HCT116 (cell line): ENCODE data around the gene EPS8. TPM values are rescaled to one million over a fixed set of nuclear protein-coding genes. Genes with fewer than 3 reads are reported as not detected.

Source experiments
- ATAC-seq: fragments of 200-7000 bp; cut with Tn5 transposase; 2 replicates; pipeline ENCODE4 v1.9.1; 2020; ENCODE audit warnings: mild to moderate bottlenecking, moderate library complexity
- BruUV-seq: library from RNA; stranded (reverse); fragments of 400-500 nt; replicated peaks from 2 replicates; lab custom pipeline; 2021; lab: Mats Ljungman, UMichigan
- CTCF ChIA-PET: fragments of 300-600 bp; sonication (Branson Sonifier 250); formaldehyde crosslinking; loops from one replicate; lab custom pipeline; 2021; ENCODE audit warnings: antibody characterized with exemption; lab: Charles Lee
- POLR2A ChIA-PET: fragments of 300-600, 350-600 bp; sonication (Branson Sonifier 250); formaldehyde crosslinking; loops from one replicate; lab custom pipeline; 2021; ENCODE audit warnings: antibody characterized with exemption; lab: Charles Lee
- RAD21 ChIA-PET, 2 experiments: fragments of 300-600 bp; sonication (Branson Sonifier 250); formaldehyde crosslinking; loops; one replicate each; lab custom pipeline; 2023; ENCODE audit warnings: low total read pairs in 2 of 2; ENCODE audit not compliant: uncharacterized antibody in 2 of 2, unreplicated experiment in 2 of 2, low non-redundant PET in 1 of 2; lab: Charles Lee
- DNase-seq: peaks from one replicate; pipeline ENCODE4 v3.0.0-alpha.2; 2010; ENCODE audit warnings: low read depth, low spot score
- H2AFZ ChIP-seq: fragments of 200-600 bp; shearing (Covaris generic), sonication (generic); 2 replicates; pipeline ENCODE4 v1.6.1; 2017; ENCODE audit warnings: low read depth, mixed run types, mixed read lengths, antibody characterized with exemption, low read length; ENCODE audit not compliant: poor library complexity, severe bottlenecking
- H3K27ac ChIP-seq: 2 replicates; pipeline ENCODE4 v1.5.1; 2012; ENCODE audit warnings: low read depth, low read length
- H3K27me3 ChIP-seq: fragments of 200-600 bp; sonication (generic); 2 replicates; pipeline ENCODE4 v1.6.1; 2016; ENCODE audit warnings: mixed run types, low read length, mixed read lengths; ENCODE audit not compliant: insufficient read depth
- H3K36me3 ChIP-seq, 2 experiments: fragments of 200-500 bp in 1 of 2; fragments of 200-600 bp in 1 of 2; sonication (Bioruptor generic) in 1 of 2; sonication (generic) in 1 of 2; 2 replicates each; pipeline versions ENCODE4 v1.5.1 to v1.6.1; 2014 to 2016; ENCODE audit warnings: low read length in 2 of 2, inconsistent platforms in 1 of 2, mixed read lengths in 1 of 2, mixed run types in 1 of 2; ENCODE audit not compliant: insufficient read depth in 2 of 2, control insufficient read depth in 1 of 2
- H3K4me1 ChIP-seq, 2 experiments: fragments of 200-600 bp in 1 of 2; sonication (generic) in 1 of 2; 2 replicates each; pipeline versions ENCODE4 v1.5.1 to v1.6.1; 2012 to 2017; ENCODE audit warnings: low read length in 2 of 2, inconsistent platforms in 1 of 2, mild to moderate bottlenecking in 1 of 2, mixed read lengths in 1 of 2, mixed run types in 1 of 2, moderate library complexity in 1 of 2; ENCODE audit not compliant: insufficient read depth in 2 of 2, control insufficient read depth in 1 of 2
- H3K4me2 ChIP-seq: fragments of 200-600 bp; sonication (generic); 2 replicates; pipeline ENCODE4 v1.6.1; 2017; ENCODE audit warnings: mixed run types, low read length, mixed read lengths
- H3K4me3 ChIP-seq, 2 experiments: fragments of 200-600 bp in 1 of 2; sonication (generic) in 1 of 2; replicated peaks in 1 of 2; 2 replicates each; pipeline ENCODE4 v1.5.1; 2011 to 2016; ENCODE audit warnings: low read length in 2 of 2, control low read depth in 1 of 2, low read depth in 1 of 2, mild to moderate bottlenecking in 1 of 2, mixed read lengths in 1 of 2, mixed run types in 1 of 2
- H3K79me2 ChIP-seq: fragments of 200-600 bp; sonication (generic); 2 replicates; pipeline ENCODE4 v1.6.1; 2017; ENCODE audit warnings: mild to moderate bottlenecking, mixed run types, low read length, moderate library complexity, mixed read lengths; ENCODE audit not compliant: insufficient read depth
- H3K9ac ChIP-seq: fragments of 200-600 bp; sonication (generic); 2 replicates; pipeline ENCODE4 v1.6.1; 2016; ENCODE audit warnings: low read length, mixed read lengths
- H3K9me2 ChIP-seq: fragments of 200-600 bp; sonication (generic), shearing (Covaris generic); 2 replicates; pipeline ENCODE4 v1.6.1; 2017; ENCODE audit warnings: mixed run types, mild to moderate bottlenecking, moderate library complexity; ENCODE audit not compliant: insufficient read depth
- H3K9me3 ChIP-seq, 2 experiments: fragments of 200-500 bp in 1 of 2; fragments of 200-600 bp in 1 of 2; sonication (Bioruptor generic) in 1 of 2; sonication (generic) in 1 of 2; 2 replicates each; pipeline ENCODE4 v1.6.1; 2014 to 2017; ENCODE audit warnings: low read length in 2 of 2, mixed read lengths in 2 of 2, inconsistent platforms in 1 of 2, low read depth in 1 of 2, mild to moderate bottlenecking in 1 of 2, mixed run types in 1 of 2, moderate library complexity in 1 of 2; ENCODE audit not compliant: control insufficient read depth in 1 of 2, insufficient read depth in 1 of 2
- H4K20me1 ChIP-seq: fragments of 200-600 bp; sonication (generic), shearing (Covaris generic); 2 replicates; pipeline ENCODE4 v1.6.1; 2017; ENCODE audit warnings: mixed run types, mild to moderate bottlenecking, moderate library complexity; ENCODE audit not compliant: insufficient read depth
- ATF3 ChIP-seq: IDR thresholded peaks from 2 replicates; pipeline ENCODE4 v1.6.1; 2012
- CBX3 ChIP-seq: IDR thresholded peaks from 2 replicates; pipeline ENCODE4 v1.6.1; 2012; ENCODE audit warnings: low read depth
- CEBPB ChIP-seq: IDR thresholded peaks from 2 replicates; pipeline ENCODE4 v1.6.1; 2012; ENCODE audit warnings: low read depth
- CTCF ChIP-seq, 3 experiments: fragments of 200-600 bp in 1 of 3; sonication (generic) in 1 of 3; IDR thresholded peaks in 2 of 3; conservative IDR thresholded peaks in 1 of 3; 2 replicates each; pipeline ENCODE4 v1.5.1; 2012 to 2017; ENCODE audit warnings: low read depth in 2 of 3, low read length in 2 of 3, antibody characterized with exemption in 1 of 3, borderline replicate concordance in 1 of 3, control low read depth in 1 of 3, mild to moderate bottlenecking in 1 of 3, mixed read lengths in 1 of 3, mixed run types in 1 of 3, moderate library complexity in 1 of 3; ENCODE audit not compliant: insufficient read depth in 1 of 3
- EGR1 ChIP-seq: IDR thresholded peaks from 2 replicates; pipeline ENCODE4 v1.6.1; 2012; ENCODE audit warnings: low read depth
- ELF1 ChIP-seq: IDR thresholded peaks from 2 replicates; pipeline ENCODE4 v1.6.1; 2012; ENCODE audit warnings: low read depth, borderline replicate concordance
- FOSL1 ChIP-seq: IDR thresholded peaks from 2 replicates; pipeline ENCODE4 v1.6.1; 2012; ENCODE audit warnings: low read depth
- JUND ChIP-seq: IDR thresholded peaks from 2 replicates; pipeline ENCODE4 v1.6.1; 2012
- MAX ChIP-seq: IDR thresholded peaks from 2 replicates; pipeline ENCODE4 v1.6.1; 2012
- POLR2A ChIP-seq: IDR thresholded peaks from 2 replicates; pipeline ENCODE4 v1.7.0; 2011; ENCODE audit warnings: borderline replicate concordance; ENCODE audit not compliant: insufficient read depth, insufficient read length; ENCODE audit errors: extremely low read depth
- RAD21 ChIP-seq: IDR thresholded peaks from 2 replicates; pipeline ENCODE4 v1.6.1; 2012; ENCODE audit warnings: low read depth, mild to moderate bottlenecking
- SP1 ChIP-seq: IDR thresholded peaks from 2 replicates; pipeline ENCODE4 v1.6.1; 2012; ENCODE audit warnings: low read depth
- SRF ChIP-seq: IDR thresholded peaks from 2 replicates; pipeline ENCODE4 v1.6.1; 2012; ENCODE audit warnings: low read depth
- YY1 ChIP-seq: IDR thresholded peaks from 2 replicates; pipeline ENCODE4 v1.6.1; 2011; ENCODE audit warnings: low read length, low read depth, moderate library complexity, mild to moderate bottlenecking; ENCODE audit not compliant: insufficient replicate concordance; ENCODE audit errors: extremely low read depth
- ZFX ChIP-seq: fragments of 450-650 bp; IDR thresholded peaks from 2 replicates; pipeline ENCODE4 v1.6.1; 2017
- intact Hi-C: fragments of 100-400 bp; cut with micrococcal nuclease; formaldehyde crosslinking; loops from 2 replicates; pipeline ENCODE4 v1.10.0; 2022
- total RNA-seq: library from RNA; stranded (reverse); gene quantifications from one replicate; pipeline ENCODE4 v1.2.1, GENCODE V29; 2021; ENCODE audit not compliant: unreplicated experiment
- TF ChIP-seq, protein P1 (sequence below): IDR thresholded peaks from 2 replicates; pipeline ENCODE4 v1.6.1; 2012; ENCODE audit warnings: low read depth

The EPS8 gene
- total RNA-seq, 1 experiment from 2014 or later, result 49.9 TPM

- no peak for DNase-seq
- POLR2A ChIA-PET, result no interaction called here
Observed at GRCh38 chr12:15701631-15702156, 87.5 kb downstream of the EPS8 start.

GRCh38 chr12:15701206-15701605 lies 88.0 kb downstream of the EPS8 start:
- ChIA-PET RAD21 (no interaction called here), CTCF (no interaction called here), POLR2A (no interaction called here)
- Histone ChIP-seq H3K9me2 (no peaks in the 10 kb centered on the region; the same call in 1 of the 2 replicates), H3K27ac (peak overlapping the region; percentile 96), H3K79me2 (peaks cover 80% of the 10 kb centered on the region), H4K20me1 (no peaks in the 10 kb centered on the region), H3K9ac (peak overlapping the region; percentile 61), H3K36me3 (no peaks in the 10 kb centered on the region), H3K27me3 (no peaks in the 10 kb centered on the region), H3K4me3 (peak overlapping the region in 1 of 2 experiments; percentile 32; a peak in 2 of 4 replicates), H3K4me1 (peaks cover 85 to 95% of the 10 kb centered on the region in 2 experiments), H2AFZ (no peak overlapping the region), H3K4me2 (peak overlapping the region; percentile 73), H3K9me3 (no peaks in the 10 kb centered on the region)
- DNase-seq (no peak), ATAC-seq (peak; percentile 67)
- no TSS peak for BruUV-seq
- intact Hi-C loops, result no loop called here
- TF ChIP-seq FOSL1 (0 out of 2 replicates have a peak, but pooled peaks have one; percentile 38), CTCF (IDR thresholded peaks at IDR 0.05 in 2 of 3, conservative IDR thresholded peaks at IDR 0.05 in 1 of 3; ENCODE audit: borderline replicate concordance in 1 of 3, insufficient read depth in 1 of 3, low read depth in 2 of 3, low read length in 2 of 3) (0 out of 6 replicates have a peak, but pooled peaks of 1 of the 3 experiments have one; percentile 1), YY1 (no peak), RAD21 (no peak), EGR1 (no peak), ELF1 (no peak), SRF (no peak), ATF3 (no peak), ZFX (no peak), CBX3 (no peak), POLR2A (no peak), MAX (no peak)
- TF ChIP-seq, protein P1, sequence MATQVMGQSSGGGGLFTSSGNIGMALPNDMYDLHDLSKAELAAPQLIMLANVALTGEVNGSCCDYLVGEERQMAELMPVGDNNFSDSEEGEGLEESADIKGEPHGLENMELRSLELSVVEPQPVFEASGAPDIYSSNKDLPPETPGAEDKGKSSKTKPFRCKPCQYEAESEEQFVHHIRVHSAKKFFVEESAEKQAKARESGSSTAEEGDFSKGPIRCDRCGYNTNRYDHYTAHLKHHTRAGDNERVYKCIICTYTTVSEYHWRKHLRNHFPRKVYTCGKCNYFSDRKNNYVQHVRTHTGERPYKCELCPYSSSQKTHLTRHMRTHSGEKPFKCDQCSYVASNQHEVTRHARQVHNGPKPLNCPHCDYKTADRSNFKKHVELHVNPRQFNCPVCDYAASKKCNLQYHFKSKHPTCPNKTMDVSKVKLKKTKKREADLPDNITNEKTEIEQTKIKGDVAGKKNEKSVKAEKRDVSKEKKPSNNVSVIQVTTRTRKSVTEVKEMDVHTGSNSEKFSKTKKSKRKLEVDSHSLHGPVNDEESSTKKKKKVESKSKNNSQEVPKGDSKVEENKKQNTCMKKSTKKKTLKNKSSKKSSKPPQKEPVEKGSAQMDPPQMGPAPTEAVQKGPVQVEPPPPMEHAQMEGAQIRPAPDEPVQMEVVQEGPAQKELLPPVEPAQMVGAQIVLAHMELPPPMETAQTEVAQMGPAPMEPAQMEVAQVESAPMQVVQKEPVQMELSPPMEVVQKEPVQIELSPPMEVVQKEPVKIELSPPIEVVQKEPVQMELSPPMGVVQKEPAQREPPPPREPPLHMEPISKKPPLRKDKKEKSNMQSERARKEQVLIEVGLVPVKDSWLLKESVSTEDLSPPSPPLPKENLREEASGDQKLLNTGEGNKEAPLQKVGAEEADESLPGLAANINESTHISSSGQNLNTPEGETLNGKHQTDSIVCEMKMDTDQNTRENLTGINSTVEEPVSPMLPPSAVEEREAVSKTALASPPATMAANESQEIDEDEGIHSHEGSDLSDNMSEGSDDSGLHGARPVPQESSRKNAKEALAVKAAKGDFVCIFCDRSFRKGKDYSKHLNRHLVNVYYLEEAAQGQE, result no peak

More at GRCh38 chr12:15701631-15702156, 87.5 kb downstream of the EPS8 start:
- Histone ChIP-seq H3K36me3 (no peaks in the 10 kb centered on the region), H3K79me2 (peaks cover 75% of the 10 kb centered on the region), H3K9me3 (no peaks in the 10 kb centered on the region), H3K9ac (peak overlapping the region; percentile 61), H3K4me1 (peaks cover 85 to 99% of the 10 kb centered on the region in 2 experiments), H3K27me3 (no peaks in the 10 kb centered on the region), H3K27ac (peak overlapping the region; percentile 96), H2AFZ (no peak overlapping the region), H3K4me2 (peak overlapping the region; percentile 73), H3K4me3 (peak overlapping the region in 1 of 2 experiments; percentile 32; a peak in 1 of 4 replicates), H4K20me1 (no peaks in the 10 kb centered on the region), H3K9me2 (no peaks in the 10 kb centered on the region; the same call in 1 of the 2 replicates)
- peak; percentile 21 for ATAC-seq
- BruUV-seq, result no TSS peak
- peak; percentile 59; the same call in 1 of the 2 replicates for TF ChIP-seq SP1
- TF ChIP-seq FOSL1, result peak; percentile 29; the same call in 1 of the 2 replicates
- TF ChIP-seq CEBPB, result peak; percentile 71
- no peak for TF ChIP-seq CBX3
- peak; percentile 41; the same call in 1 of the 2 replicates for TF ChIP-seq JUND
- TF ChIP-seq EGR1, result no peak
- CTCF ChIA-PET, result no interaction called here
- intact Hi-C loops, result no loop called here
- RAD21 ChIA-PET, result no interaction called here
